Liver (tissue), 9 donors: ENCODE measurements around the gene PRICKLE3. TPM values are rescaled to one million over a fixed set of nuclear protein-coding genes. Genes with fewer than 3 reads are reported as not detected.

Source experiments
- DNase-seq: peaks from one replicate; pipeline ENCODE4 v3.0.0-alpha.2; 2017; ENCODE audit warnings: low spot score
- H3K27ac ChIP-seq, 2 donors: one replicate each; pipeline ENCODE4 v1.7.0; 2013; ENCODE audit warnings: inconsistent platforms in 2 of 2, low read length in 2 of 2, control low read depth in 1 of 2, low read depth in 1 of 2, mild to moderate bottlenecking in 1 of 2
- H3K27me3 ChIP-seq, 4 donors: one replicate each; pipeline versions ENCODE4 v1.6.1 to v1.7.0; 2013; ENCODE audit warnings: low read length in 3 of 4, inconsistent platforms in 1 of 4, mild to moderate bottlenecking in 1 of 4, moderate library complexity in 1 of 4; ENCODE audit not compliant: control insufficient read depth in 4 of 4, insufficient read depth in 4 of 4
- H3K36me3 ChIP-seq, 4 donors: one replicate each; pipeline versions ENCODE4 v1.6.1 to v1.7.0; 2013; ENCODE audit warnings: low read length in 3 of 4, mild to moderate bottlenecking in 3 of 4, low read depth in 1 of 4, moderate library complexity in 1 of 4; ENCODE audit not compliant: control insufficient read depth in 4 of 4, insufficient read depth in 3 of 4
- H3K4me1 ChIP-seq, 4 donors: one replicate each; pipeline versions ENCODE4 v1.6.1 to v1.7.0; 2013; ENCODE audit warnings: low read length in 3 of 4, mild to moderate bottlenecking in 3 of 4, moderate library complexity in 1 of 4; ENCODE audit not compliant: control insufficient read depth in 4 of 4, insufficient read depth in 4 of 4
- H3K4me3 ChIP-seq, 3 donors: one replicate each; pipeline versions ENCODE4 v1.6.1 to v1.7.0; 2013; ENCODE audit warnings: low read length in 3 of 3, control low read depth in 1 of 3, low read depth in 1 of 3, mild to moderate bottlenecking in 1 of 3
- H3K9ac ChIP-seq, 2 donors: one replicate each; pipeline ENCODE4 v1.7.0; 2013; ENCODE audit warnings: low read length in 2 of 2, mild to moderate bottlenecking in 2 of 2, moderate library complexity in 2 of 2, control low read depth in 1 of 2, low read depth in 1 of 2
- H3K9me3 ChIP-seq, 4 donors: one replicate each; pipeline versions ENCODE4 v1.6.1 to v1.7.0; 2013; ENCODE audit warnings: low read length in 3 of 4; ENCODE audit not compliant: control insufficient read depth in 4 of 4
- ATF3 ChIP-seq: IDR thresholded peaks from 2 replicates; pipeline ENCODE4 v1.6.1; 2016; ENCODE audit warnings: antibody characterized with exemption
- EGR1 ChIP-seq, 2 donors: IDR thresholded peaks; 2 replicates each; pipeline ENCODE4 v1.6.1; 2016 to 2018; ENCODE audit warnings: antibody characterized with exemption in 2 of 2, low read depth in 2 of 2
- FOXA1 ChIP-seq: IDR thresholded peaks from 2 replicates; pipeline ENCODE4 v1.6.1; 2016; ENCODE audit warnings: antibody characterized with exemption
- FOXA2 ChIP-seq: IDR thresholded peaks from 2 replicates; pipeline ENCODE4 v1.6.1; 2016; ENCODE audit warnings: antibody characterized with exemption
- GABPA ChIP-seq, 2 donors: IDR thresholded peaks in 1 of 2; conservative IDR thresholded peaks in 1 of 2; 2 replicates each; pipeline ENCODE4 v1.6.1; 2016; ENCODE audit warnings: antibody characterized with exemption in 2 of 2, mild to moderate bottlenecking in 1 of 2, moderate library complexity in 1 of 2
- HNF4A ChIP-seq, 2 donors: conservative IDR thresholded peaks; 2 replicates each; pipeline ENCODE4 v1.6.1; 2016; ENCODE audit warnings: antibody characterized with exemption in 2 of 2, mild to moderate bottlenecking in 2 of 2
- HNF4G ChIP-seq: IDR thresholded peaks from 2 replicates; pipeline ENCODE4 v1.6.1; 2016; ENCODE audit warnings: antibody characterized with exemption
- NR2F2 ChIP-seq: IDR thresholded peaks from 2 replicates; pipeline ENCODE4 v1.6.1; 2016; ENCODE audit warnings: antibody characterized with exemption
- RAD21 ChIP-seq, 2 donors: IDR thresholded peaks; 2 replicates each; pipeline ENCODE4 v1.6.1; 2016; ENCODE audit warnings: antibody characterized with exemption in 2 of 2, mild to moderate bottlenecking in 2 of 2
- REST ChIP-seq: IDR thresholded peaks from 2 replicates; pipeline ENCODE4 v1.6.1; 2016; ENCODE audit warnings: antibody characterized with exemption, mild to moderate bottlenecking
- SP1 ChIP-seq: IDR thresholded peaks from 2 replicates; pipeline ENCODE4 v1.6.1; 2018; ENCODE audit warnings: antibody characterized with exemption, mild to moderate bottlenecking
- YY1 ChIP-seq: IDR thresholded peaks from 2 replicates; pipeline ENCODE4 v1.6.1; 2016; ENCODE audit warnings: antibody characterized with exemption, mild to moderate bottlenecking
- WGBS: extraction: QIAGEN DNeasy Blood & Tissue Kit; methylation state at CpG from one replicate; pipeline ENCODE4 v1.1.7; 2013; 5-methylcytosine and 5-hydroxymethylcytosine counted together
- polyA plus RNA-seq, 2 donors: library from polyadenylated mRNA; stranded (reverse) in 1 of 2; unstranded in 1 of 2; fragments of 200-250 nt in 1 of 2; fragments of >200 nt in 1 of 2; fragmentation: Nextera tagmentation in 1 of 2; extraction: Ambion mirVana in 1 of 2; gene quantifications; one replicate each; pipeline versions ENCODE4 v1.2.1 to v1.2.3, GENCODE V29; 2013 to 2015
- total RNA-seq, 2 donors: library from RNA; depleted of rRNA; stranded (reverse); fragments of >200 nt; gene quantifications; one replicate each; pipeline ENCODE4 v1.2.3, GENCODE V29; 2014
- TF ChIP-seq, protein P1 (sequence below): fragments of 150-350 bp; IDR thresholded peaks from 2 replicates; pipeline ENCODE4 v1.5.1; 2017; ENCODE audit warnings: improper control_type of control experiment, low read depth, low read length; ENCODE audit not compliant: missing input control
- TF ChIP-seq, protein P2 (sequence below): IDR thresholded peaks from 2 replicates; pipeline ENCODE4 v1.6.1; 2016; ENCODE audit warnings: antibody characterized with exemption
- donor health status: healthy.
- donor health status: healthy.
- donor health status: healthy.
- donor health status: healthy.
- donor health status: healthy.

The PRICKLE3 gene
- total and polyA plus RNA-seq, 4 donors: 2.1 to 6.5 (median 2.9) TPM

DNA sequence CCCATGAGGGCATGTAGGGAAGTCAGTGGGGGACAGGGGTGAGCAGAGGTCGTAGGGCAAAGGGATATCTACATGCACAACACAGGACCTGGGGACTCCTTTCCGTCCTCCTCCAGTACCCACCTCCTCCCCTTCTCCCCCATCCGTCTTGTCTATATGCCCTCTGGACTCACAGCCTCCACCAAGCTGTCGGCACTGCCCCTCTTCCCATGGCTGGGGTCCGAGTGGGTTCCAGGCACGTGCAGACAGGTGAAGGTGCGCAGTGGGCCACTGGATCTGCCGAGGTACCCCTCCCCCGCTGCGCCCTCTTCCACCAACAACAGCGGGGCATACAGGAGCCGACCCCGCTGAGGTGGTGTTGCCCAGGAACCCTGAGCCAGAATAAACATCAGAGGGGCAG, 19.3 kb upstream of the PRICKLE3 start:
- 70% methylated on average over 13 of the region's 13 CpGs for WGBS
- no peak for DNase-seq
- no peak overlapping the region for H3K27ac ChIP-seq
- H3K9me3 ChIP-seq: no peaks in the 10 kb centered on the region
- H3K36me3 ChIP-seq: no peaks in the 10 kb centered on the region
- TF ChIP-seq FOXA2 (no peak), EGR1 (IDR thresholded peaks at IDR 0.05; ENCODE audit: low read depth in 2 of 2) (no peak), NR2F2 (no peak), FOXA1 (no peak), GABPA (IDR thresholded peaks at IDR 0.05 in 1 of 2, conservative IDR thresholded peaks at IDR 0.05 in 1 of 2) (no peak), RAD21 (IDR thresholded peaks at IDR 0.05) (no peak), ATF3 (no peak), SP1 (no peak), HNF4A (conservative IDR thresholded peaks at IDR 0.05) (no peak)
- TF ChIP-seq, protein P1, sequence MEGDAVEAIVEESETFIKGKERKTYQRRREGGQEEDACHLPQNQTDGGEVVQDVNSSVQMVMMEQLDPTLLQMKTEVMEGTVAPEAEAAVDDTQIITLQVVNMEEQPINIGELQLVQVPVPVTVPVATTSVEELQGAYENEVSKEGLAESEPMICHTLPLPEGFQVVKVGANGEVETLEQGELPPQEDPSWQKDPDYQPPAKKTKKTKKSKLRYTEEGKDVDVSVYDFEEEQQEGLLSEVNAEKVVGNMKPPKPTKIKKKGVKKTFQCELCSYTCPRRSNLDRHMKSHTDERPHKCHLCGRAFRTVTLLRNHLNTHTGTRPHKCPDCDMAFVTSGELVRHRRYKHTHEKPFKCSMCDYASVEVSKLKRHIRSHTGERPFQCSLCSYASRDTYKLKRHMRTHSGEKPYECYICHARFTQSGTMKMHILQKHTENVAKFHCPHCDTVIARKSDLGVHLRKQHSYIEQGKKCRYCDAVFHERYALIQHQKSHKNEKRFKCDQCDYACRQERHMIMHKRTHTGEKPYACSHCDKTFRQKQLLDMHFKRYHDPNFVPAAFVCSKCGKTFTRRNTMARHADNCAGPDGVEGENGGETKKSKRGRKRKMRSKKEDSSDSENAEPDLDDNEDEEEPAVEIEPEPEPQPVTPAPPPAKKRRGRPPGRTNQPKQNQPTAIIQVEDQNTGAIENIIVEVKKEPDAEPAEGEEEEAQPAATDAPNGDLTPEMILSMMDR: no peak
- H3K9ac ChIP-seq: no peak overlapping the region
- H3K4me3 ChIP-seq: no peak overlapping the region
- H3K27me3 ChIP-seq: no peaks in the 10 kb centered on the region
- H3K4me1 ChIP-seq: no peaks in the 10 kb centered on the region

GRCh38 chrX:49204709-49205108, 18.5 kb upstream of the PRICKLE3 start:
- no peak overlapping the region for H3K27ac ChIP-seq
- H3K9ac ChIP-seq: no peak overlapping the region
- H3K27me3 ChIP-seq: no peaks in the 10 kb centered on the region
- H3K9me3 ChIP-seq: no peaks in the 10 kb centered on the region
- 63% methylated on average over 4 of the region's 4 CpGs for WGBS
- H3K36me3 ChIP-seq: no peaks in the 10 kb centered on the region
- no peak for DNase-seq
- peaks cover 0 to 3% (median under 1%) of the 10 kb centered on the region in 4 donors for H3K4me1 ChIP-seq
- H3K4me3 ChIP-seq: no peak overlapping the region
- TF ChIP-seq ATF3 (no peak), YY1 (no peak), GABPA (IDR thresholded peaks at IDR 0.05 in 1 of 2, conservative IDR thresholded peaks at IDR 0.05 in 1 of 2) (no peak), RAD21 (IDR thresholded peaks at IDR 0.05) (no peak), FOXA2 (no peak), NR2F2 (no peak), EGR1 (IDR thresholded peaks at IDR 0.05; ENCODE audit: low read depth in 2 of 2) (no peak), HNF4G (no peak), REST (no peak)
- TF ChIP-seq, protein P2, sequence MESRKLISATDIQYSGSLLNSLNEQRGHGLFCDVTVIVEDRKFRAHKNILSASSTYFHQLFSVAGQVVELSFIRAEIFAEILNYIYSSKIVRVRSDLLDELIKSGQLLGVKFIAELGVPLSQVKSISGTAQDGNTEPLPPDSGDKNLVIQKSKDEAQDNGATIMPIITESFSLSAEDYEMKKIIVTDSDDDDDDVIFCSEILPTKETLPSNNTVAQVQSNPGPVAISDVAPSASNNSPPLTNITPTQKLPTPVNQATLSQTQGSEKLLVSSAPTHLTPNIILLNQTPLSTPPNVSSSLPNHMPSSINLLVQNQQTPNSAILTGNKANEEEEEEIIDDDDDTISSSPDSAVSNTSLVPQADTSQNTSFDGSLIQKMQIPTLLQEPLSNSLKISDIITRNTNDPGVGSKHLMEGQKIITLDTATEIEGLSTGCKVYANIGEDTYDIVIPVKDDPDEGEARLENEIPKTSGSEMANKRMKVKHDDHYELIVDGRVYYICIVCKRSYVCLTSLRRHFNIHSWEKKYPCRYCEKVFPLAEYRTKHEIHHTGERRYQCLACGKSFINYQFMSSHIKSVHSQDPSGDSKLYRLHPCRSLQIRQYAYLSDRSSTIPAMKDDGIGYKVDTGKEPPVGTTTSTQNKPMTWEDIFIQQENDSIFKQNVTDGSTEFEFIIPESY: no peak
- TF ChIP-seq, protein P1: no peak
